B cell (primary cell): ENCODE measurements around the gene TRRAP.

ENCODE experiments used
- EZH2 ChIP-seq: IDR thresholded peaks from 2 replicates; pipeline ENCODE4 v1.6.1; 2012; ENCODE audit warnings: borderline replicate concordance, low read depth, mild to moderate bottlenecking, moderate library complexity, low read length; ENCODE audit not compliant: insufficient read depth, poor library complexity, severe bottlenecking
- TF ChIP-seq, protein P1 (sequence below): fragments of 200-600 bp; IDR thresholded peaks from one replicate; pipeline ENCODE4 v1.8.0; 2022; ENCODE audit warnings: antibody characterized with exemption, mild to moderate bottlenecking

- no peak for TF ChIP-seq EZH2
- TF ChIP-seq, protein P1, sequence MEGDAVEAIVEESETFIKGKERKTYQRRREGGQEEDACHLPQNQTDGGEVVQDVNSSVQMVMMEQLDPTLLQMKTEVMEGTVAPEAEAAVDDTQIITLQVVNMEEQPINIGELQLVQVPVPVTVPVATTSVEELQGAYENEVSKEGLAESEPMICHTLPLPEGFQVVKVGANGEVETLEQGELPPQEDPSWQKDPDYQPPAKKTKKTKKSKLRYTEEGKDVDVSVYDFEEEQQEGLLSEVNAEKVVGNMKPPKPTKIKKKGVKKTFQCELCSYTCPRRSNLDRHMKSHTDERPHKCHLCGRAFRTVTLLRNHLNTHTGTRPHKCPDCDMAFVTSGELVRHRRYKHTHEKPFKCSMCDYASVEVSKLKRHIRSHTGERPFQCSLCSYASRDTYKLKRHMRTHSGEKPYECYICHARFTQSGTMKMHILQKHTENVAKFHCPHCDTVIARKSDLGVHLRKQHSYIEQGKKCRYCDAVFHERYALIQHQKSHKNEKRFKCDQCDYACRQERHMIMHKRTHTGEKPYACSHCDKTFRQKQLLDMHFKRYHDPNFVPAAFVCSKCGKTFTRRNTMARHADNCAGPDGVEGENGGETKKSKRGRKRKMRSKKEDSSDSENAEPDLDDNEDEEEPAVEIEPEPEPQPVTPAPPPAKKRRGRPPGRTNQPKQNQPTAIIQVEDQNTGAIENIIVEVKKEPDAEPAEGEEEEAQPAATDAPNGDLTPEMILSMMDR, result no peak
These were observed 43.4 kb upstream of the TRRAP start for GRCh38 chr7:98834949-98835348.
